ENCODE results near the gene HIGD1B.

Gene HIGD1B

DNA sequence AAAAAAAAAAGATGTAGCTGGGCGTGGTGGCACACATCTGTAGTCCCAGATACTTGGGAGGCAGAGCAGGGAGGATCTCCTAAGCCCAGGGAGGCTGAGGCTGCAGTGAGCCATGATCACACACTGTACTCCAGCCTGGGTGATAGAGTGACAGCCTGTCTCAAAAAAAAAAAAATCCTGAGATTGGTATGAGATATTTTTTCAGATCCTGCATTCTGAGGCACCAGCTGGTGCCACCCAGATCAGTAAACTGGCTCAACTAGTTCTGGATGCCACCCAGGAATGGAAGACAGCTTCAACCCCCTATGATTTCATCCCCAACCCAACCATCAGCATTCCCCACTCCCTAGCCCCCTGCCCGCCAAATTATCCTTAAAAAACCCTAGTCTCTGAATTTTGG, 10.5 kb upstream of the HIGD1B start:
- no peak for DNase-seq (ENCODE audit: low read depth in 2 of 2, low spot score in 1 of 2)

DNA sequence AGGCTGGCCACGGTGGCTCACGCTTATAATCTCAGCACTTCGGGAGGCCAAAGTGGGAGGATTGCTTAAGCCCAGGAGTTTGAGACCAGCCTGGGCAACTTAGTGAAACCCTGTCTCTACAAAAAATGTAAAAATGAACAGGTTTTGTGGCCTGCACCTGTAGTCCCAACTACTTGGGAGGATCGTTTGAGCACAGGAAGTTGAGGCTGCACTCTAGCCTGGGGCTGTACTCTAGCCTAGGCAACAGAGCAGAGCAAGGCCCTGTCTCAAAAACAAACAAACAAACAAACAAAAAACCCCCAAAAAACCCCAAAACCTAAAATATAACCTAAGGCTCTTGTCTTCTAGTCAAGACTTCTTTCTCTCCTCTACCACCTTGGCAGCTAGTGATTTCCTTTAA, 7.4 kb upstream of the HIGD1B start:
- DNase-seq (ENCODE audit: low read depth in 2 of 2, low spot score in 1 of 2), result no peak

DNA sequence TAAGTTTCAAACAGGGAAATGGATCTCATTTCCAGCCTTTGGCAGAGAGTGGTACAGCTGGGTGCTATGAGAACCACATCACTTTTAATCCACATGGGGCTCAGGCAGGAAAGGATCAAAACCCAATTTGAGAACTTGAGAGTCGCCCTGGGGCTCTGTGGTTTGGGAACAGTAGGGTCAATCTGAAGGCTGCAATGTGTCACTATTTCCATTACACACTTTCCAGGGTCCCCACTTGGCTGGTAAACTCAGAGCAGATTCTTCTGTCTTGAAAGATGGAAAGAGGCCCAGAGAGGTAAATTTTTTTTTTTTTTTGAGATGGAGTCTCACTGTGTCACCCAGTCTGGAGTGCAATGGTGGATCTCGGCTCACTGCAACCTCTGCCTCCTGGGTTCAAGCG, 6.7 kb upstream of the HIGD1B start:
- DNase-seq (ENCODE audit: low read depth in 2 of 2, low spot score in 1 of 2), result no peak

DNA sequence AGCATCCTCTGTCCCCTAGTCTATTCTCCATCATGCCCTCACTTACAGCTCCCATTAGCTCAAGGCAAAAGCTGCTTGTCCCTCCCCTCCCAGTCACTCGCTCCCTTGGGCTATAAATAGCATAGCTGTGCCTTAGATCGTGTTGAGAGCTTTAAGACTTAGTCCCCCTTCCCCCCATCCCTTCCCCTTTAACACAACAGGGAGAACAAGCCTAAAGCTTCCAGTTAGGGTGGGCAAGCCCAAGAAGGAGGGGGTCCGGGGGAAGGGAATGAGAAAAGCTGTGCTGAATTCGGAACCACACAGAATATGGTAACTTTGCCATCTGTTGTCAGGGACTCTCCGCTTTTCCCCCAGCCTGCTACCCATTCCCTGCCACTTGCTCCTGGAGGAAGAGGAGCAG, 4.9 kb upstream of the HIGD1B start:
- DNase-seq (ENCODE audit: low read depth in 2 of 2, low spot score in 1 of 2), result no peak

DNA sequence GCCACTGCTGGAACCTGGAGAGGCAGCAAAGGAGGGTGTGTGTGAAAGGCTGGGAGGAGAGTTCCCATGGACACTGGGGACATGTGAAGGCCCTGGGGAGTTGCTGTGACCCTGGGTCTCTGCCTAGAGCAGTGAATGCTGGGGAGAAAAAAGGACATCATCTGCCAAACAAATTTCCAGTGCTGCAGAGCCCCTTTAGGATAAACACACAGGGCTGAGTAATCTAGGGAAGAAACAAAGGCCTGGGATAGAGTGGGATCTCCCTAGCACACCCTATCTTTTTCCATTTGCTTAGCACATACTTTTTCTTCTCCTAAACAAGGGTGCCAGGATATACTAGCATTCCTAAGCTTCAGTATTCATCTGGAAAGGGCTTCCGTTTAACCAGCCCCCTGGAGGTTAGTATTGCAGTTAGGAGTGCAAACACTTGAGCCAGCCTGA, 3.3 kb upstream of the HIGD1B start:
- DNase-seq (ENCODE audit: low read depth in 2 of 2, low spot score in 1 of 2), result no peak

DNA sequence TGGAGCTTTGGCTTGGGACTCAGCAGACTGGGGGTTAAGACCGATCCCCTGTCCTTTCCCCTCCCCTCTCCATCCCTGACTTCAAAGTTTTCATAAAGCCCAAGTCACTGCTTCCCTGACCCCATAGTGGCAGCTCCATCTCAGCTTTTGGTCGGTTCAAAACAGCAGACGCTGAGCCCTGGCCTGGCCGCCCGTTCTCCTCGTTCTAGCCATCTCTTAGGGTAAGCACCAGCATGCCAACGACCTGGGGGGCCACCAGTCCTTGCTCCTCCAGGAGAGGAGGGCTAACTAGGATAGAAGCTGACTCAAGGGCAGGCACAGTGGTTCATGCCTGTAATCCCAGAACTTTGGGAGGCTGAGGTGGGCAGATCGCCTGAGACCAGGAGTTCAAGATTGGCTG, 1.5 kb upstream of the HIGD1B start:
- no peak for DNase-seq (ENCODE audit: low read depth in 2 of 2, low spot score in 1 of 2)

DNA sequence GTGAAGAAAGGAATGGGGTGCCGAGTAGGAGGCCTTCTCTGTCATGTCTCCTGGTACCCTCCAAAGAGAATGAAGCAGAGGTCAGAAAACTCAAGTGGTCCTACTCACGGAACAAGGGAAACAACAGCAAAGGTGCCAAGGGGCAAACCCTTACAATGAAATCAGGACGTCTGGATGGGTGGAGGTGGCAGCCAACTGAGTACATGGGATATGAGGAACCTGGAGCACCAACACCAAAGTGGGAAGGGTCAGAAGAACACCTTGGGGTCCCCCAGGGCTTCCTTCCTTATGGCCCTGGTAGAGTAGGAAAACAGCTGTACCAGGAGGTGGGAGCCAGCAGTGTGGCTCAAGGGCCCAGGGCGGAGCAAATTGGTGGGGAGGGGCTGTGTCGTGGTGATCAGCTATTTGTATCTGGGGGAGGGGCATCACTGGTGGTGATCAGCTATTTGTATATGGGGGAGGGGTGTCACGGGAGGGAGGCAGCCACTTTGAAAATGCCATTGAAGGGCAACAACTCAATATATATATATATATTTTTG, 643 bp downstream of the HIGD1B start:
- no peak for DNase-seq (ENCODE audit: low read depth in 2 of 2, low spot score in 1 of 2)

DNA sequence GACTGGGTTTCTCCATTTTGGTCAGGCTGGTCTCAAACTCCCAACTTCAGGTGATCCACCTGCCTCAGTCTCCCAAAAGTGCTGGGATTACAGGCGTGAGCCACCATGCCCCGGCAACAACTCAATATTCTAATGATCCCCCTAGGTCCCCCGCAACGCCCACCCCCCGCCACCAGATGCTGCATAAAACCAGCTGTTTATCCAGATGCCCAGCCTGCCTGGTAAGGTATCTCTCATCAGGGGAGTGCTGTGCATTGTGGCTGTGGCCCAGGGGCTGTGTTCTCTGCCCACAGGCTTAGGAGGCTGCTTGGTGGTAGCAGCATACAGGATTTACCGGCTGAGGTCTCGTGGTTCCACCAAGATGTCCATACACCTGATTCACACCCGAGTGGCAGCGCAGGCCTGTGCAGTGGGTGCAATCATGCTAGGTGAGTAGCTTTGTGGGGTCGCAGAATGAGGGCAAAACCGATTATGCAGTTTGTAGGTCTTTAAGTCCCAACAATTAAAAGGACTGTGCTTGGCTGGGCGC, 1.3 kb downstream of the HIGD1B start:
- no peak for DNase-seq (ENCODE audit: low read depth in 2 of 2, low spot score in 1 of 2)

DNA sequence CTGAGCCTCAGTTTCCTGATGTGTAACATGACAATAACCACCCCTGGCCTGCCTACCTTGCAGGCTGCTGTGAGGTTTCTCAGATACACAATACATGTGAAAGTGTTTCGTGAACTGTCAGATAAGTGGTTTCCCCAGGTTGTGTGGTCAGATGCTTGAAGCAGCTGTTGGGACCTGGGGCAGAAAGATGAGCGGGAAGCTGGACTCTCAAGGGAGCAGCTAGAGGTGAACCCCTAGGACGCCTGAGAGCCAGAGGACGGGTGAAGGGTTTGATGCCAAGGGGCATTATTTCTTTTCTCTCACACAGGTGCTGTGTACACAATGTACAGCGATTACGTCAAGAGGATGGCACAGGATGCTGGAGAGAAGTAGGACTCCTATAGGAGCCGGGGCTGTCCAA, 2.3 kb downstream of the HIGD1B start:
- no peak for DNase-seq (ENCODE audit: low read depth in 2 of 2, low spot score in 1 of 2)

DNA sequence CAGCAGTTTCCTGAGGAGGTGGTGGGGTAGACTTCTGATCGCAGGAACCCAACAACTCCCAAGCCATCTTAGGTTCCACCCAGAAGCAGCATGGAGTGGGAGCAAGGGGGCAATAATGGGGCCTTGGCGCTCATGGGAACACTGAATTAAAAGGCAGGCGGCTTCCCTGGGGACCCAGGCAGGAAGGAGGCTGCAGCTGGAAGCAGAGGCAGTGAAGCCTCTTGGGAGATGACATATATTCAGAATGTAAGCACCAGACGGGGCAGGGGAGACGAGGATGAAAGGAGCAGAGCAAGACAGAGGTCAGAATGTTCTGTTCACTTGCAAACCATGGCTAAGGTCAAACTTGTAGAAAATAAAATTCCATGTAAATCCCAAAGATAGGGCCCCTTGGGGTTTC, 2.9 kb downstream of the HIGD1B start:
- DNase-seq (ENCODE audit: low read depth in 2 of 2, low spot score in 1 of 2), result no peak

DNA sequence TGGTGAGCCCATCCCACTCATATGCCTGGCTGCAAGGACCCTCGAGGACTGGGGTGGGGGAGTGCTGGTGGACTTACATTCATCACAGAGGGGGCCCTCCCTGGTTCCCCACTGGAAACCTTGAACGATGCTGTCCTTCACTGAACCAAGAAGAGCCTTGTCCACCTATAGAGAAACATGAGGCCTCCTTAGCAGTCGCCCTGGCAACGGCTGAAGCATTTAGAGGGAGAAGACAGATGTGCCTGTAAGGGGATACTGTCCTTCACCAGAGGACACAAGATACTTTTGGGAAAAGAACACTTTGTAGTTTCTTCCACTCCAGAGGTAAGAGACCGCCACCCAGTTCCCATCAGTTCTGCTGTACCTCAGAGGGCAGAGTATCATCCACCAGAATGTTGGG, 6.5 kb downstream of the HIGD1B start:
- DNase-seq (ENCODE audit: low read depth in 2 of 2, low spot score in 1 of 2), result no peak

DNA sequence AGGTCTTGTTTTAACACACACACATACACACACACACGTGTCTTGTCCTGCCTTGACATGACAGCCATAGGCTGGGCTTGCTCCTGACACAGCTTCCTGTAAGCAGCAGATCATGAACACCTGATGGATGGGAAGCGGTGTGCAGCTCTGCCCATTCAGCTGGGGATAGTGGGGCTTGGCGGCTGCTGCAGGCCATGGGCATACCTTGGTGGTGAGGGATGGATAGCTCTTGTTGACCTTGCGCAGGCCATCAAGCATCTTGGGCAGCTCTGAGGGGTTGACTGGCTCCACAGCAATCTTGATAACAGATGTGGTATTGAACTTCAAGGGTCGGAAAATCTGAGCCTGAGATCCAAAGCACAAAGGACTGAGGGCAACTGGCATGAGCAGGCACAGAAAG, 12.0 kb downstream of the HIGD1B start:
- no peak for DNase-seq (ENCODE audit: low read depth in 2 of 2, low spot score in 1 of 2)

DNA sequence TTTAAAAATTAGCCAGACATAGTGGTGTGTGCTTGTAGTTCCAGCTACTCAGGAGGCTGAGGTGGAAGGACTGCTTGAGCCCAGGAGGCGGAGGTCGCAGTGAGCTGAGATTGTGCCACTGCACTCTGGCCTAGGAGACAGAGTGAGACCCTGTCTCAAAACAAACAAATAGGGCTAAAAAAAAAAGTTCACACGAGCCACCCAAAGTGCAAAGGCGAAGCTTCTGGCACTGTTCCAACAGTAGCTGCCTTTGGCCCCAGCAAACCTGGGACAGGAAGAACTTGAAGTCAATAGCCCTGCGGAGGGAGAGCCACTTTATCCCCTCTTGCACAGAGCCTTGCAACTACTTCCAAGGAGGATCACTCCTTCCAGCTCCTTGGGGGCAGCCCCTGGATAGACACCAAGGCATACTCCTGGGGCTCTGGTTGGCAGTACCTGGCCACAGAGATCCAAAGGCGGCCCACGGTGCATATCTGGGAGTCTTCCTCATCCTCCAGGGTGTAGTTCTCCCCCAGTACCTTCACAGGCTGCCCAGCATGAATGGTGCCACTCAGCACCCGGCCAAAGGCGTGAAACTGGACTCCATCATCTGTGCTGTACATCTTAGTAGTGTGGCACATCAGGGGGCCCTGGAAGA, 14.7 kb downstream of the HIGD1B start:
- no peak for DNase-seq (ENCODE audit: low read depth in 2 of 2, low spot score in 1 of 2)

DNA sequence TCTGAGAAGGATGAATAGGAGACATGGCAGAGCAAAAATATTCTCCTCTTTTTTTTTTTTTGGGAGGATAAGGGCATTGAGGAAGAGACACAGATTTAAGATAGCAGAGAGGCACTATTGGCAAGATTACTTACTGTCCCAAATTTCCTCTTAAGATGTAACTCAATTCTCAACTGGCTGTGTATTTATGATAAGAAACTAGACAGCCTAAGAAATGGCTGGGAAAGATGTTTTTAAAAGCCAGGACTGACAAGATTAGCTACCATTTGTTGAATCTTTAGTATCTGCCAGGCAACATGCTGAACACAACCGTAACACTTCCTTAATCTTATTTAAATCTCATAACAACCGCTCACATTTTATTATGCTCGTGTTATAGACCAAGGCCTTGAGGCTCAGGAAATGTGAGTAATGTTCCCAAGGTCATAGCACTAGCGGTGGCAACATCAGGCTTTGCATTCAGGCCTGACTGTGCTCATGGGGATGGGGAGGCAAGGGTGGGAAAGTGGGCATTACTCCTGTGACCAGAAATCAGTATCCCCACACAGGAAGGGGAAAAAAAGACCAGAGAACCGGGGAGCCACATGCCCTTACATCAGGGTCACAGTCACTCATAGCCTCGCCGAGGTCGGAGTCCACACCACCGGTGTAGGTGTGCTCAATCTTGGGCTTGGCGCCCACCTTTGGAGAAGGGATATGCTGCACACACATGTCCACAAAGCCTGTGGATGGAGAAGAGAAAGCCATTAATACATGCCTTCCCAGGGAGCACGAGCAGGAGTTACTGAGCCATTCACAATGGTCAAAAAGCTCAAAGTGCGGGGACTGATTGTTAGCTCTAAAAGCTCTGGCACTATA, 15.6 kb downstream of the HIGD1B start:
- DNase-seq (ENCODE audit: low read depth in 2 of 2, low spot score in 1 of 2), result no peak

DNA sequence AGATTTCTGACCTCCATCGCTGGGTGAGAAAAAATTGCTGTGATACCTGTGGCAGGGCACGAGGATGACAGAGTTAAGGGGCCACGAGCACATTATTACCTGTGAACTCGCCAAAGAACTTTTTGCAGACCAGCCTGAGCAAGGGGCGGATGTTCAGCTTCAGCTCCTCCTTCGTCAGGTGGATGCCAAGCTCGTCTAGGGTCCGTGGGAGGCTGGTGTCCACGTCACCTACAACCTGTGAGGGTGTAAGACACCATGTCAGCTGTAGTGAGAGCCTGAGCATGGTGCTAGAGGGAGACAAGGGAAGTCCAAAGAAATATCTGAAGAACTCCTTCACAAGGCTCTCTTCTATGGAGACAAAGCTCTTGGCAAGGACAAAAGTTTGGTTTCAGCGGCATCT, 17.1 kb downstream of the HIGD1B start:
- no peak for DNase-seq (ENCODE audit: low read depth in 2 of 2, low spot score in 1 of 2)

DNA sequence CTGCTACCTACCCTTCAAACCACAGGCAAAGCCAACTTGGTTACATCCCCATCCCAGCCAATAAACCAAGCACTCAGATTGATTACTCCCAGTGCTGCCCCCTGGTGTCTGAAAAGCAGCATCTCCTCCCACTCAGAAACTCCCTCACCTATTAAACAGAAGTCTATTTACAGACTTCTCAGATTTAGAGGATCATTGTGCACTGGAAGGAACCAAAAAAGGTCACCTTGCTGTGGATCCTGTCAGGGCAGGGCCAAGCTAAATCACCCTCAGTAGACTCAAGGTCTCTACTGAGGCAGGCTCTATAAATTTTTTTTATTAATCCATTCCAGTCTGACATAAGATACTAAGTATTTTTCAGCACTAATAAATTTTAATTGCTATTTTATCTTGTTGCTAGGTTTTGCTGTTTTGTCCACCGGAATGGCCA, 17.6 kb downstream of the HIGD1B start:
- peak; percentile 17 to 51 for DNase-seq (ENCODE audit: low read depth in 2 of 2, low spot score in 1 of 2)

DNA sequence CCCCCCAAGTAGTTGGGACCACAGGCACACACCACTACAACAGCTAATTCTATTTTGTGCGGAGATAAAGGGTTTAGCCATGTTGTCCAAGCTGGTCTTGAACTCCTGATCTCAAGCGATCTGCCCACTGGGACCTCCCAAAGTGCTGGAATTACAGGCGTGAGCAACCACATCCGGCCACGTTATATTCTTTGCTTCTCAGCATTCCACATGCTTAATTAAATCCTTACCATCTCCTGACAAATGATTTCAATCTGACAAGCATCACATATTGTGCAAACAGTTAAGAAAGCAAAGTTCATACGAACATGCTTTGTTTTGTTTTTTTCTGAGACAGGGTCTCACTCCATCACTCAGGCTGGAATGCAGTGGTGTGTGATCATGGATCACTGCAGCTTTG, 18.2 kb downstream of the HIGD1B start:
- DNase-seq (ENCODE audit: low read depth in 2 of 2, low spot score in 1 of 2), result no peak

DNA sequence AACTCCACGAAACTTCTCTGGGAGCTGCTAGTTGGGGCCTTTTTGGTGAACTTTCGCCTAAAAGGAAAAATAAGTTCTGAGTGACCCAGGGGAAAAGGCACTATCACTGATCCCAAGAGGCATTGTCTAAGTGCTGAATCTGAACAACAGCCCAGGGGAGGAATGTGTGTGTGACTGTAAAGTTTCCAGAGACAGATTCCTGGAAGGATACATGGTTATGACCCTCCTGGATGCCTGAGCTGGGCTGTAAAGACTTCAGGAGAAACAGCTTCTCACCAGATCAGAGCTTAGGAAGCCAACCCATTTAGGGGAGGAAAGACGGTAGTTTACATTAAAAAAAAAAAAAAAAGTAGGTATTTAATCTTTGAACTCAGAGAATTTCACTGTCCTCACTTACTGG, 20.2 kb downstream of the HIGD1B start:
- no peak for DNase-seq (ENCODE audit: low read depth in 2 of 2, low spot score in 1 of 2)

DNA sequence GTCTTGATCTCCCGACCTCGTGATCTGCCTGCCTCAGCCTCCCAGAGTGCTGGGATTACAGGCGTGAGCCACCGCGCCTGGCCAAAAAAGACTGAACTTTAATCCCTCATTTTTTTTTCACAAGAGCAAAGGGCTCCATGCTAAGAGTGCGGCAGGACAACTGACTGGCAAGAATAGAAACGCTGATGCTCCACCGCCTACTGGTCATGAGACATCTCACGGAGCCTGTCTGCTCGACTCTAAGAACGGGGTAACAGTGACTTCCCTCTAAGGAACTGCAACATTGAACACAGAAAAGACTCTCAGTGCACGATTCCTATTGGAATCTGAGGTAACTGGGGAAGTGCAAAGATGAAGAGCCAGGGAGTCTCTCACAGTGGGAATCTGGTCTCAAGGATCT, 23.9 kb downstream of the HIGD1B start:
- no peak for DNase-seq (ENCODE audit: low read depth in 2 of 2, low spot score in 1 of 2)

DNA sequence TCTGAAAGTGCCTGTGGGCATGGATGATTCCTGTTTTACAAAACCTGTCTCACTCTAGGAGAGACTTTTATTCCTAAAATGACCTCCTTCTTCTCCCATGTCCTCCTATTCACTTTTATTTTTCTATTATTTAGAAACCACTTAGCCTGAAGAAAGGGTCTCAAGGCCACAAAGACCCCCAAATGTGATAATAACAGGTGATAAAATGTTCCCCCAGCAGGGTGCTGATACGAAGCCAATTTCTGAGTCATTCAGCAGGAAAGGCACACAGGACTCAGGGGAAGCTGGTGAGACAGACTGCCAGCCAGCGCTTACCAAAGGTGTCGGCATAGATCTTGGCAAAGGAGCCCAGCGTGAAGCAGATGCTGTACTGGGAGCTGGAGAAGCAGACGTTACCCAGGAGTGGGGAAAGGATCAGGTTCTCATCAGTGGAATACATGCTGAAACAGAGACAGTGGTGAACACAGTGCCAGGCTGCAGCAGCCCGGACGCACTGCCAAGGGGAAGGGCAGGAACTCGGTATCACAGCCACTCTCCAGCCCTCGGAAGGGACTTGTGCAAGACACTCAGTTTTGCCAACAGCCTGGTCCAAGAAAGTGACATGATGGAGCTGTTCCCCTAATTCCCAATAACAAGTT, 24.6 kb downstream of the HIGD1B start:
- no peak for DNase-seq (ENCODE audit: low read depth in 2 of 2, low spot score in 1 of 2)

DNA sequence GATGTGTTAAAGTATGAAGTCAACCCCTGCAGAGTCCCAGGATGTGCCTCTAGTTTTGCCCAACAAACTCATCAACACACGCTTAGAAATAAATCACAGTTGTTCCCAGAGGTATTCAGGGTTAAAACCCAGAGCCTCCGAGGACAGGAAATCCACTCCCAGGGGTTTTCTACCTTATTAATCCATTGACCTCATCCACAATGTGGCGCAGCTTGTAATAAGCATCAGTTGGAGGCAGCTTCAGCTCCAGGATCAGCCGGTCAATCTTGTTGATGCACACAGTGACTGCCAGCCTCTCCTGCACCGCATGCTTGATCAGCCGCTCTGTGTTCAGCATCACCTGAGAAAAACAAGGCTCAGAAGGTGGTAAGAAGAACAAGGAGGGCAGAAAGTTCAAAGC, 28.1 kb downstream of the HIGD1B start:
- DNase-seq (ENCODE audit: low read depth in 2 of 2, low spot score in 1 of 2), result no peak

DNA sequence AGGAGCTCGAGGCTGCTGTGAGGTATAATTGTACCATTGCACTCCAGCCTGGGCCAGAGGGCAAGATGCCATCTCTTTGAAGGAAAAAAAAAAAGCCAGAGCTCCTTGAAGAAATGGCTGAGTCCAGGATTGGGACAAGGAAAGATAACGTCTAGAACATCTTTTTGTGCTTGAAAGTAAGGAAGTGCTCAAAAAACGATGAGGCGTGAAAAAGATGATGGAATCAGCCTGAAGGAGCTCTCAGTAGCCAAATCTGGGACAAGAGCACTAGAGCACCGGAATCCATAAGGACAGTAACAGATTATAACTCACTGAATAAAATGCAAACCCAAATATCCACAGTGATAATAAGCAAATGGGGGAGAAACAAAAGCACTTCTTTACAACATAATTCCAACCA, 29.4 kb downstream of the HIGD1B start:
- no peak for DNase-seq (ENCODE audit: low read depth in 2 of 2, low spot score in 1 of 2)

Data from stimulated activated CD8-positive, alpha-beta memory T cell treated with anti-CD3 and anti-CD28 coated beads, Interleukin-4, amount 100 ng/mL, for 4 hours (primary cell).